HG03520 (cell line): ENCODE measurements around the gene SRP9.
A peak's percentile ranks its signal among the peaks of the same experiment; 100 is the strongest.
"Not testable (repeated sequence)": the region's sequence is repeated elsewhere in the genome, so short reads cannot be mapped to it uniquely, and the experiment has no call there.

ENCODE experiments used
- ATAC-seq: cut with Tn5 transposase; IDR thresholded peaks from one replicate; pipeline ENCODE4 v1.9.1; 2021; ENCODE audit warnings: mild to moderate bottlenecking, moderate library complexity; ENCODE audit not compliant: unreplicated experiment

SRP9 gene

DNA sequence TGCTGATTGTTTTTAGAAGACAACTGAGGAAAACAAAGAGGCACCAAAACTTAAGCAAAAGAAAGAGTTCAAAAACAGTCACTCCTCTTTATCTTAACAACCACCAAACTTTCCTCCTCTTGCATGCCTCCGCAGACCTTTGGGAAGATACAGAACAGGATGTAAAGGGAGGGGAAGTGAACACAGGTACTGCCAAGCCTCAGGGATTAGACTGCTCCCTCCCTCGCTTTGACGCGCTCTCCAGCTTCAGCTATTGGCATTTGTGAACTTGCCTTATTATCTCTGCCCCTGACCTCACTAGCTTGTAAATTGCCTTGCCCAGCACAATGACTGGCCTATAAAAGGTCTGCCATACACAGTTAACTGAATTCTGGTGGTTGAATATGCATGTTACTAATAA is 4.8 kb upstream of the SRP9 start:
- ATAC-seq, result no peak

GRCh38 chr1:225774281-225775147 is 3.1 kb upstream of the SRP9 start:
- ATAC-seq, result no peak

DNA sequence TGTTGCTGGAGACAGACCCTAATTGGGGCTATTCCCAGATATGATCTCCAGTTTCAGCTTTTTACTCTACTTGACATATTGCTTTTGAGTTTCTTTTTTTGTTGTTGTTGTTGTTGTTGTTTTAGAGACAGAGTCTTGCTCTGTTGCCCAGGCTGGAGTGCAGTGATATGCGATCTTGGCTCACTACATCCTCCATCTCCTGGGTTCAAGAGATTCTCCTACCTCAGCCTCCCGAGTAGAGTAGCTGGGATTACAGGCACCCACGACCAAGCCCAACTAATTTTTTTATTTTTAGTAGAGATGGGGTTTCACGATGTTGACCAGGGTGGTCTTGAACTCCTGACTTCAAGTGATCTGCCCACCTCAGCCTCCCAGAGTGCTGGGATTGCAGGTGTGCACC is 1.3 kb upstream of the SRP9 start:
- ATAC-seq, result no peak

GRCh38 chr1:225777058-225777582 is 506 bp upstream of the SRP9 start:
- ATAC-seq, result peak; percentile 5

DNA sequence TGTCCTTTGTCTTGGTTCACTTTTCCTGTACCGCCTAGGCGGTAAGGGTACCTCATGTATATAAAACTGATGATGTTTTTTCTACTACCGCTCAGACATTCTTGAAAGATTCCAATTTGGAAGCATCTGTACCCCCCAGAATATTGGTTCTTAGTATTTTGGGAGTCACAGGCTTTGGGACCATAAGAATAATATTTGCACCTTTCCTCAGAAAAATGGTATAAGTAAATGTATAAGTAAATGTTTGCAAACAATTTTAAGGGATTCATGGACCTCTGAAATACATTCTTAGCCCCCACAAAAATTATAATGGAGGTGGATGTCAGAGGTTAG is 677 bp downstream of the SRP9 start:
- no peak for ATAC-seq

DNA sequence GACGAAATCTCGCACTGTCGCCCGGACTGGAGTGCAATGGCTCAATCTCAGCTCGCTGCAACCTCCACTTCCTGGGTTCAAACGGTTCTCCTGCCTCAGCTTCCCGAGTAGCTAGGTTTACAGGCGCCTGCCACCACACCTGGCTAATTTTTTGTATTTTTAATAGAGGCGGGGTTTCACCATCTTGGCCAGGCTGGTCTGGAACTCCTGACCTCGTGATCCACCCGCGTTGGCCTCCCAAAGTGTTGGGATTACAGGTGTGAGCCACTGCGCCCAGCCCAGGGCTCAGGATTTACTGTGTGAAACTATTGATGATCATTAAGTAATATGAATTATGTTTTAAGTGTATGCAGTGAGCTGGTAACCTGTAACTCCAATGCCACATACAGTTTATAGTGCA is 1.5 kb downstream of the SRP9 start:
- ATAC-seq, result not testable (repeated sequence)

DNA sequence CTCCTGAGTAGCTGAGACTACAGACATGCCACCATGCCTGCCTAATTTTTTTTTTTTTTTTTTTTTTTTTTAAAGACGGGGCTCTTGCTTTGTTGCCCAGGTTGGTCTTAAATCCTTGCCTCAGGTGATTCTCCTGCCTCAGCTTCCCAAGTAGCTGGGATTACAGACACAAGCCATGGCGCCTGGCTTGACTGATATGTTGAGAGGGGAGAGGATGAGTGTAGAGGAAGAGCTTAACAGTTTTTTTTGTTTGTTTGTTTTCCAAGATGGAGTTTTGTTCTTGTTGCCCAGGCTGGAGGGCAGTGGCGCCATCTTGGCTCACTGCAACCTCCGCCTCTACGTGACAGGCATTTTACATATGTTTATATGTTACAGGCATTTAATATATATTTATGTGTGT is 2.5 kb downstream of the SRP9 start:
- ATAC-seq, result no peak

DNA sequence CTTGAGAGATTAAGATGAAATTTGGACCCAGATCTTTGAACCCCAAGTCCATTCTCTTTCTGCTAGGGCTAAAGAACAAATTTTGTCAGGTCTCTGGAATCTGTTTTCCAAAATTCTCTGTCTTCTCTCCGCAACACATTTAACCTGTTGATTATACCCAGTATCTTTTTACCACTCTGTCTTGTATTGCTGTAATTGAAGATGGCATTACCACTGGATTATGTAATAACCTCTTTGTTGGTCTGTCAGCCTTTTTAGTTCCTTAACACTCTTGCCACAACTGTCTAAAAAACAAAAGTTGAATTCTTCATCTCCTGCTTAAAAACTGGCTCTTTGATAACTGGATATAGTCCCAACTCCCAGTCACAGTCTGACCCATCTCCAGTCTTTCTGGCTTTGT is 3.0 kb downstream of the SRP9 start:
- ATAC-seq, result no peak

DNA sequence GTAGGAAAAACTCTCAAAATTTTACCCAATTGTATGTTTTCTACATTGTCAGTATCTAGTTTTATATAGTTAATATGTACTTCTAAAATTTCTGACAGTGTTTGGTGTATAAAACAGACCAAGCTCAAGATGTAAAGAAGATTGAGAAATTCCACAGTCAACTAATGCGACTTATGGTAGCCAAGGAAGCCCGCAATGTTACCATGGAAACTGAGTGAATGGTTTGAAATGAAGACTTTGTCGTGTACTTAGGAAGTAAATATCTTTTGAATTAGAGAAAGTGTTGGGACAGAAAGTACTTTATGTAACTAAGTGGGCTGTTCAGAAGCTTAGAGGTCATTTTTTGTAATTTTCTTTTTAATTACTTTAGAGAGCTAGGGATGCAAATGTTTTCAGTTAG is 11.5 kb downstream of the SRP9 start:
- ATAC-seq, result not testable (repeated sequence)

GRCh38 chr1:225794954-225795353 is 17.3 kb downstream of the SRP9 start:
- ATAC-seq, result no peak

GRCh38 chr1:225796097-225796496 is 18.5 kb downstream of the SRP9 start:
- not testable (repeated sequence) for ATAC-seq

- ATAC-seq, result not testable (repeated sequence)
These were observed 23.5 kb downstream of the SRP9 start for GRCh38 chr1:225801146-225801545.

- ATAC-seq, result no peak
These were observed 28.6 kb downstream of the SRP9 start for GRCh38 chr1:225806249-225806648.

DNA sequence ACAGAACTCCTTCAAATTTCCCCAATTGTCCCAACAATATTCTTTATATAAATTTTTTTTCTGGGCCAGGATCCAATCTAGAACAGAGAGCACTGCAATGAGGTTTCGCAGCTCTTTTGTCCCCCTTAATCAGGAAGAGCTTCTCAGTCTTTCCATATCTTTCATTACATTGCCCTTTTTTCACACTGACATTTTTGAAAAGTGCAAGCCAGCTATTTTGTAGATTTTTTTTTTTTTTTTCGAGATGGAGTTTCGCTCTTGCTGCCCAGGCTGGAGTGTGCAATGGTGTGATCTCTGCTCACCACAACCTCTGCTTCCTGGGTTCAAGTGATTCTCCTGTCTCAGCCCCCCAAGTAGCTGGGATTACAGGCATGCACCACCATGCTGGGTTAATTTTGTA is 29.1 kb downstream of the SRP9 start:
- ATAC-seq, result not testable (repeated sequence)

DNA sequence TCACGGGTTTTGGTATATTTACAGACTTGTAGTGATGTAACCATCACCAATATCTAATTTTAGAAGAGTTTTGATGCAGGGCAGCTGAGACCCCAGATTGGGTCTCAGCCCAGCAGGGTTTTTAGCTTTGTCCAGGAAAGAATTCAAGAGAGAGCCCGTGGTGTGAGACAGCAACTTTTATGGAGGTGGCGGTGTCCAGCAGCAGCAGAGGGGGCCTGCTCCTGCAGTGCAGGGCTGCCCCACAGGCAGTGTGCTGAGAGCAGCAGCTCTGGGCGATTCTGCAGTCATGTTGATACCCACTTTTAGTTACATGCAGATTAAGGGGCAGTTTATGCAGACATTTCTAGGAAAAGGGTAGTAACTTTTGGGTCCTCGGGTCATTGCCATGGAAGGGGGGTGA is 30.5 kb downstream of the SRP9 start:
- no peak for ATAC-seq

GRCh38 chr1:225809842-225810578 is 32.4 kb downstream of the SRP9 start, which contains the start of gene EPHX1:
EPHX1 (plus strand) TSS chr1:225810124; CDS start chr1:225828730, 18,606 bp downstream.
- ATAC-seq, result peak; percentile 89

DNA sequence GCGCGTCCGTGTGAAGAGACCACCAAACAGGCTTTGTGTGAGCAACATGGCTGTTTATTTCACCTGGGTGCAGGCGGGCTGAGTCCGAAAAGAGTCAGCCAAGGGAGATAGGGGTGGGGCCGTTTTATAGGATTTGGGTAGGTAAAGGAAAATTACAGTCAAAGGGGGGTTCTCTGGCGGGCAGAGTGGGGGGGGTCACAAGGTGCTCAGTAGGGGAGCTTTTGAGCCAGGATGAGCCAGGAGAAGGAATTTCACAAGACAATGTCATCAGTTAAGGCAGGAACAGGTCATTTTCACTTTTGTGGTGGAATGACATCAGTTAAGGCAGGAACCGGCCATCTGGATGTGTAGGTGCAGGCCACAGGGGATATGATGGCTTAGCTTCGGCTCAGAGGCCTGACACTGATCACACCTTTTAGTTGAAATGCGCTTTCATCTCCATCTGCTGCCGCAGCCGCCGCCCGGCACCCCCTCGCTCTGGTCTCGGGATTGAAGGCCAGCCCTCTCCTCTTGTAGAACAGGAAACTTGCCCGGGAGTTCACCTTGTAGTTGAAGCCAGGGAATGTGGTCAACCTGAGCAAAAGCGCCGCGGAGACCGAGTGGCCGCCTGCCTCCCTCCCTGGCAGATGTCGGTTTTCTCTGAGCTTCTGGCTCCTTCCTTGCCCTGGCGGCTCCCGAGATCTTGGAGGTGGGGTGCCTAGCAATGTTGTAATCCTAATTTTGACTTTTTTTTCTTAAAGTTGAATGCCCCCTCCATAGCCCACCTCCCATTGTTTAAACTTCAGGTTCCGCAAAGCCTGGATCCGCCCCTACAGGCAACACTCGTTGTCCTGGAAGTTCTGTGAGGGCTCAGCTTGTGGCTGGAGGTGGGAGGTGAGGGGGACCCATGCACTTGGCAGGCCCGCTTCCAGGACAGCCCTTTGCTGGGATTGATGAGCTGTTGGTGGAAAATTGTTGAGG is 33.2 kb downstream of the SRP9 start:
- not testable (repeated sequence) for ATAC-seq

- ATAC-seq, result no peak
These were observed 34.2 kb downstream of the SRP9 start for GRCh38 chr1:225811622-225812487.

DNA sequence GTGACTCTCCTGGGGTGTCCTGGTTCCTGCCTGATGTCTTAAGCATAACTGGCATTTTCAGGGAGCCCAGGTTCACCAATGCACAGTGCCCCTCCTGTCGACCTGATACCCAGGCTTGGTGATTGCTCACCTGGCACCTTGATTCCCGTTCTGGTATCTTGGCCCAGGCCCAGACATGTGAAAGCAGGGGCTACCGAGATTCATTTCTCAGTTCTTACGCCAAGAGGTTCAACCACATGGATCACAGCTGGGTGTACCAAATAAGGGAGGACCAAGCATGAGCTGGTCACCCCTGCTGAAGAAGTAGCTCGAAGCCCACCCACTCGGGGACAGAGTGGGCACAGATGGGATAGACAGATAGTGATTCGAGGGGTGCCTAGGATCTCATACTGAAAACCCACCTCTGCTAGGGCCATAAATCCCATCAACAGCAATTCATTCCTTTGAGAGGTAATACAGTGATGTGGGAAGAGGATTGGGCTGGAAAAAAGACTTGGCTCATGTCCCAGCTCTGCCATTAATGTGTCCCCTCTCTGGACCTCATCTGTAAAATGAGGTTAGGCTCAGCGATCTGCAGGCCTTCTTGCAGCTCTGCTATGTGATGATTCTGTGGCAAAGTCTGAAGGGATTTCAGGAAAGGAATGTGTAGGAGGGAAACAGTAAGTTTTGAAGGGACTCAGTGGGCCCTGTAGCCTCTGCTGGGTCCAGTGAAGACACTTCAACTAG is 35.0 kb downstream of the SRP9 start:
- ATAC-seq, result no peak
